CD4-positive, alpha-beta T cell treated with Interleukin-17A for 1 hour (primary cell): ENCODE data around the gene GCK.

Source experiments
- DNase-seq: peaks from one replicate; pipeline ENCODE4 v3.0.0-alpha.2; 2020

The GCK gene

DNA sequence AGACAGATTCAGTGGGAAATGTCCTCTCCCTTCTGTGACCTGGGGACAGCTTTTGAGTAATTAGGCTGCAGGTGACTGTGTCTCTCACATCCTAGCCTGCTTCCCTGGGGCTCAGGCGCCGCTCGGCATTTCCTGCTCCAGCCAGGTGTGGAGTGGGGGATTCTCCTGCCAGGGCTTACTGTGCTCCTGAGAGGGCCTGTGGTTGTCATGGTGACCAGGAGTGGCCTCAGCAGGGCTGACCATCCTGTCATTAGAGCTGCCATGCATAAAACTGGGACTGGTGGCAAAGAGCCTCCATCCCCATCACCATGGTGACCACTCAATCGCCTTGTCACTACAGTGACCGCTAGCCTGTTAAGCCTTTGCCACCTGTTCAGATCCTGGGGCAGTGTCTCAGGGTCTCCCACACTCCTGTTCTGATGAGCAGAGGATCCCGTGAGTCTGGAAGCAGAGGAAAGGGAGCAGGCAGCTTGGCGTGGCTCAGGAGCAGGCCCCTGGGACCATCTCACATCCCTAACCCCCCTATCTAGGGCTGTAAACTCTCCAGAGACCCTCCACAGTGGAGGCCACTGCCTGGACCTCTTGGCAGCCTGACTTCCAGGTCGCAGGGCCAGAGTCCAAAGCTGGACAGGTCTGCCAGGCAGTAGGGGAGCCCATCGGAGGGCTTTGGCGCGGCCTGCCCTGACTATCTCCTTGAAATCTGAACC lies at the start of gene GCK:
Gene GCK (minus strand): TSS at position 154 of the 707 bp plus-strand sequence. CDS start 486 bp downstream, outside the sequence.
- no peak for DNase-seq

- DNase-seq, result no peak
Measured at GRCh38 chr7:44238116-44238695, 49.0 kb upstream of the GCK start.

DNA sequence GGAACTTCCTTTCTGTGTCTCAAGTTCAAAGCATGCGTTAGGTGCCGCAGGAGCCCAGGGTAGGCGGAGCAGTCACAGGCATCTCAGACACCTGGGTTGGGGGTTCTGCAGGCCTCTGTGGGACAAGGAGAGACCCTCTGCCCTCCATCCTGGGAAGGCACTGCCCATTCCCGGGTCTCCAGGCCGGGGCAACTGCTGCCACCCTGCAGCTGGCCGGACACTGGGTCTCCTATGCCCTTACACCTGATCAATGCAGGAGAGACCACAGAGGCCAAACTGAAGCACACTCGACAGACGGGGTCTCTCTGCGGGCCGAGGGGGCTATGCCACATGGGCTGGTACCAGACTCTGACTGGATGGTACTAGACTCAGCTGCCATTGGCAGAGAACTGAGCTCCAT lies 48.5 kb upstream of the GCK start:
- no peak for DNase-seq

GRCh38 chr7:44236333-44236728 lies 47.1 kb upstream of the GCK start:
- DNase-seq, result no peak

DNA sequence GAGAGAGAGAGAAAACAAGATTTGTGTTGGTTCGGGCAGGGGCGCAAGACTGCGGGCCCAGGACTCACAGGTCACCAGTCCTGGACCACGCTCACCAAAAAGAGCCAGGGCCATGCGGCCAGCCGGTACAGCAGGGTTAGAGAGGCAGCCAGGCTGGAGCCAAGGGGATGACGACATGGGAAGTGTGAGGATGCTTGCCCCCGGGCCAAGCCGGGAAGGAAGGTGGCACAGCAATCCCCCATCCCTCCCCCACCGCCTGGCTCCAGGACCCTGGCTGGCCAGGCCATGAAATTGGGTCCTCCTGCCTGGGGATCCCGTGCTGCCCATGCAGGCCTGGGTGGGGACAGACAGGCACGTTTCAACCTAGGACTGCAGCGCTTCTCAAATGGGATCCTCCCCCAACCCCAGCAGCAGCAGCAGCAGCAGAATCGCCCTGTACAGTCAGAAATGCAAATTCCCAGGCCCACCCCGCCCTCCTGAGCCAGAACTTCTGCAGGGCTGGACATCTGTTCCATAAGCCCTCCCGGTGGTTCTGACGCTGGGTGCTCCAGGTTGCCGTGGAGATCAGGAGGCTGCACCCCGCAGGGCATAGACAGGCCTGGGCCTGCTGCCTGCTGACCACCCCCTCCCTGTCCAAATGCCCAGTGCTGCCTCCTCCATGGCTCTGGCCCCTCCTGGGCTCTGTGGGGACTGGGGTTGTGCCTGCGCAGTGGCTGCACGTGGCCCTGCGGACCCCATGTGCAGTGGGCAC lies 46.5 kb upstream of the GCK start:
- no peak for DNase-seq

GRCh38 chr7:44235066-44235465 lies 45.8 kb upstream of the GCK start:
- no peak for DNase-seq

DNA sequence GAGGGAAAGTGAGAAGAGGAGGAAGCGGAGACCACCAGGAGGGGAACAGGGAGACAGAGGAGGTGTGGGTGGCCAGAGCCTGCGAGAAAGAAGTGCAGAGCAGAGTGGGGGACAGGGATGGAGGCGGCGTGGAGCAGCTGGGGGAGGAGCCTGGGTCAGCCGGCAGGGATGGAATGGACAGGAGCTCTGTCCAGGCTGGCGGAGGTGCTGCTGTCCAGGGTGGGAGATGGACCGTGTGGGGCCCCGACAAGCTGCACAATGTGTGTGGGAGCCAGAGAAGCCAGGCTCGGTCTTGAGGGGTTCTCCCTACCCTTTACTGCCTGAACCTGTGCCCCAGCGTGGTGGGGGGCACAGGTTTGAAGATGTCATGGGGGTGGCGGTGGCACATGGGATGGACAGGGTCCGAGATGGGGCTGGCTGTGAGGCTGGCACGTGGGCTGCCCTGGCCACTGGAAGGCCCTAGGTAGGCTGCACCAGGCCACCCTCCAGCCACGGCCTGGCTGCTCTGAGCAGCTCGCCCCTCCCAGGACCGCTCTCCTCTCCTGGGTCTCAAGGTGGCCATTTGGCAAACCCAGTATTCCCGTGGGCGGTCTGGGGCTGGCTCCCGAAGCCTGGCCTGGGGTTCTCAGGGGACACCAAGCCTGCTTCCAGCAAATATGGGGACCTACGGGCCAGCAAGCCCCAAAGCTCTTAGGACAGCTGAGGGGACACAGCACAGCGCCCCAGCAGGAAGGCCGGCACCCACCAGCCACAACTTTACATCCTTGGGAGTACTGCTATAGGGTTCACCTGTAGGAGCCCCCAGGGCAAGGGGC lies 43.9 kb upstream of the GCK start:
- DNase-seq, result no peak

- DNase-seq, result no peak
Measured at GRCh38 chr7:44232396-44232795, 43.2 kb upstream of the GCK start.

DNA sequence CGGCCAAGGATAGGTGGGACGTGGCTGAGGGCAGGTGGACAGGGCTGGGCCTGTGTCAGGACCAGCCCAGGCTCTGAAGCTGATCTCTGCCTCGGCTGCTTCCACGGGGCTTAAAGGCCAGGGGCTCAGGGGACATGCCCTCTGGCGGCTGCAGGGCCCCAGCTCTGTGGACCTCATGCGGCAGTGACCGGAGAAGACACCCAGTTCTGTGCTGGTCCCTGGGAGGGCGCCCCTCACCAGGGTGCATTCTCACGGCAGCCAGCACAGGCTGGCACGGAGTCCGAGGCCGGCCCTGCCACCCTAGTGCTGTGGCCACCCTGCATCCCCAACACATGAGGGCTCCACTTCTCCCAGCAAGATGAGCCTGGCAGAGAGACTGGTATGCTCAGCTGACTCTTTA lies 41.8 kb upstream of the GCK start:
- no peak for DNase-seq

GRCh38 chr7:44230286-44230685 lies 41.0 kb upstream of the GCK start:
- DNase-seq, result no peak

- DNase-seq, result no peak
Measured at GRCh38 chr7:44229546-44230105, 40.4 kb upstream of the GCK start.

- no peak for DNase-seq
Measured at GRCh38 chr7:44228571-44229350, 39.5 kb upstream of the GCK start.

GRCh38 chr7:44227911-44228310 lies 38.7 kb upstream of the GCK start:
- DNase-seq, result no peak

- no peak for DNase-seq
Measured at GRCh38 chr7:44226396-44226753, 37.1 kb upstream of the GCK start.

DNA sequence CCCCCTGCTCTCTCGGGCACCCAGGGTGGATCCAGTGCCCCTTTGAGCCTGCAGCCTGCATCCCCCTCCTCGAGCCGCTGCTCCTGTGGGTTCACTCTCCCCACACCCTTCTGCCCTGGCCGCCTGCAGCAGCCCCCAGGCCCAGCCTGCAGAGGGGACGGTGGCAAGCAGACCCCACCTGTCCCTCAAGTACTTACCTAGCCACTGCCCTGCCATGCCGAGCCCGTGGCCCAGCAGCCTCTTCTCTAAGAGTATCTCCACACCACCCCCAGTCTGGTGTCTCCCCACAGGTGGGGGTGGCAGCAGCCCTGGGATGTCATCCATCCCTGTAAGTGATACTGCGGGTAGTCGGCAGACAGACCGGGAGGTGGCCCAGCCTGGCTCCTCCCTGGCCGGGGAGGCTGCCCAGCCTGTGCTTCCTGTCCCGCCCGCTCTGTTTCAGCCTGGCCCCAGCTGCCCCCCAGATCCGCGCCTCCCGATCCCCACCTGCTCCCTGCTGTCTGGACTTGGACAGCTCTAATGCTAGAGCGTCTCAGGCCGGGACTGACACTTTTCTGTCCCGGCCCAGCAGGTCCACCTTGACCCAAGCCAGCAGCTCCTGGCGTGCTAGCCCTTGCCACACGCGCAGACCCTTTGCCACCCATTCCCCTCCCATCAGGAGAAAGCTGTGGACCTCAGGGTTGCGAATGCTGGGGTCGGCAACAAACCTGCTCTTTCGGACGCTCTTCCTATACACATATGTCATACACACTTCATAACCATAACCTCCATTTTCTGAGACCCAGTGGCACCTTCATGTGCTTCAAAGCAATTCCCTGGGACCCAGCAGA lies 36.5 kb upstream of the GCK start:
- DNase-seq, result no peak

- no peak for DNase-seq
Measured at GRCh38 chr7:44224974-44225565, 35.8 kb upstream of the GCK start.

GRCh38 chr7:44224080-44224973 lies 35.1 kb upstream of the GCK start:
- no peak for DNase-seq

- DNase-seq, result no peak
Measured at GRCh38 chr7:44223362-44224079, 34.3 kb upstream of the GCK start.

DNA sequence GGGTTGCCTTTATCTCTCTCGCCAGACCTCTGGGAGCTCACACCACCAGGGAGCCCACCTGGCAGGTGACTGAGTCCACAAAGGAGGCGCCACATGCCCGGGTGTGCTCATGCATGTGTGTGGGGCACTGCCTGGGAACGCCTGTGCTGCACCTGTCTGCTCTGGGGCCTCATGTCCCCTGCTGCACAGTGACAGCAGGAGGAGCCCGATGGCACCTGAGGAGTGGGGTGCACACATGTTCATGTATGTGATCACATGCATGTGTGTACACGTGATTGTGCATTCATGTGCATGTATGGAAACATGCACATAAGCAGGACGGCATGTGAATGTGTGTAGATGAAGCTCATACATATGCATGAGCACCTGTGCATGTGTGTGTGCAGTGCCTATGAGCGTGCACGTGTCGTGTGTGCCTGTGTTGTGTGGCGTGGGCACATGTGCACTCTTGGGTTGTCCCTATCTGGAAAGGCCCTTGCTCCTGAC lies 33.6 kb upstream of the GCK start:
- DNase-seq, result no peak
